Neuron (in vitro differentiated cells): ENCODE data around the gene VPREB3.

Experiments
- H2AFZ ChIP-seq: one replicate; pipeline ENCODE4 v1.6.1; 2013; ENCODE audit warnings: low read depth, mild to moderate bottlenecking, inconsistent platforms, low read length, moderate library complexity
- H3K27me3 ChIP-seq: one replicate; pipeline ENCODE4 v1.6.1; 2013; ENCODE audit warnings: low read length; ENCODE audit not compliant: insufficient read depth
- H3K36me3 ChIP-seq: one replicate; pipeline ENCODE4 v1.6.1; 2013; ENCODE audit warnings: low read length; ENCODE audit not compliant: insufficient read depth
- H3K4me1 ChIP-seq: one replicate; pipeline ENCODE4 v1.6.1; 2013; ENCODE audit warnings: low read length; ENCODE audit not compliant: insufficient read depth
- H3K4me3 ChIP-seq: 2 replicates; pipeline ENCODE4 v1.5.1; 2013; ENCODE audit warnings: mild to moderate bottlenecking, low read length, moderate library complexity
- H3K9me3 ChIP-seq: one replicate; pipeline ENCODE4 v1.6.1; 2013; ENCODE audit warnings: low read length

VPREB3 gene

GRCh38 chr22:23704829-23705228 lies 49.4 kb downstream of the VPREB3 start:
- no peaks in the 10 kb centered on the region for H3K27me3 ChIP-seq
- no peak overlapping the region for H3K4me3 ChIP-seq
- H2AFZ ChIP-seq = no peak overlapping the region
- H3K4me1 ChIP-seq = no peaks in the 10 kb centered on the region
- H3K36me3 ChIP-seq = peaks cover 74% of the 10 kb centered on the region
- peaks cover 7% of the 10 kb centered on the region for H3K9me3 ChIP-seq

- H3K36me3 ChIP-seq = peaks cover 69% of the 10 kb centered on the region
- no peak overlapping the region for H2AFZ ChIP-seq
- no peak overlapping the region for H3K4me3 ChIP-seq
- H3K9me3 ChIP-seq = peaks cover 7% of the 10 kb centered on the region
- H3K4me1 ChIP-seq = no peaks in the 10 kb centered on the region
- no peaks in the 10 kb centered on the region for H3K27me3 ChIP-seq
Observed at GRCh38 chr22:23704062-23704461, 50.2 kb downstream of the VPREB3 start.
